Measurements from ENCODE around the gene CD68.

CD68 gene

DNA sequence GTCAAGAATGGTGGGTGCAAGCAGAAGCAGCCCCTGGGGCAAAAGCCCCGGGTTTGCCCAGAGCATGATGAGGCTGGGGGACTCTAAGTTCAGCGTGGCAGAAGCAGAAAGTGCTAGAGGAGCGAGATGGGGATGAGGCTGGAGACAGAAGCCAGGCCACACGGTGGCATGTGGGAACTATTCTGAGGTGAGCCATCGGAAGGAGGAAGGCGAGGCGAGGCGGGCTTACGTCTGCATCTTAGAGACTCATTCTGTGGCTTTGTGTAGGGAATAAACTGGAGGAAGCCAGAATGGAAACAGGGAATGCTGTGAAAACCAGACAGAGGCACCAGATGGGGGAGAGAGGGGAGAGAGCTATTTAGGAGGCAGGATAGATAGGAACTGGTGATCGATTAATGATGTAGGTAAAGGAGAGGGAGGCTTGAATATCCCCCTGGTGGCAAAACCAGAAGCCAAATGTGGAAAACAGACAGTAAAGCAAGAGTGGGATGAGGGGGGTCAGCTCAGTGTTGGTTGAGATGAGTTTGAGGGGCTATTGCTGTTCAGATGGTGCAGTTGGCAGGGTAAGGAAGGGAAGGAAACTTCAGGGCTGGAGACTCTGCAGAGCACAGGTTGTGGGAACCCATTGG lies 24.0 kb upstream of the CD68 start:
- no peak for DNase-seq (ENCODE audit: low read depth)

DNA sequence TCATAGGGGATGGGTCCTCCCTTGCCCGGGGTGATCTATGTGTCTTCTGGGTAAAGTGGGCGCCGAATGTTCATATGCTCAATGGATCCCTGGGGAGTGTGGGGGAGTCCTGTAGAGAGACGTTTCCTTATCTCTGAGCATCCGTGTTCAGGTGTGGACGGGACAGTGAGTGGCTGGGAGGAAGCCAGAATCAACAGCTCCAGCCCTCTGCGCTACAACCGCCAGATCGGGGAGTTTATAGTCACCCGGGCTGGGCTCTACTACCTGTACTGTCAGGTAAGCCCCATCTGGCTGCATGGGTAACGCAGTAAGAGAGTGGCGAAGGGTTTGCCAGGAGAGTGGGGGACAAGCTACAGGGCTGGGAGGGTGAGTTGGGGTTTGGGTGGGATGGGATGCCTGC lies 22.8 kb upstream of the CD68 start:
- DNase-seq (ENCODE audit: low read depth) = no peak
- TF ChIP-seq POLR2A (IDR thresholded peaks at IDR 0.05; ENCODE audit: extremely low read depth, insufficient read length) (no peak), MYC (IDR thresholded peaks at IDR 0.05; ENCODE audit: low read depth, low read length) (no peak)
- TF ChIP-seq, protein P1, sequence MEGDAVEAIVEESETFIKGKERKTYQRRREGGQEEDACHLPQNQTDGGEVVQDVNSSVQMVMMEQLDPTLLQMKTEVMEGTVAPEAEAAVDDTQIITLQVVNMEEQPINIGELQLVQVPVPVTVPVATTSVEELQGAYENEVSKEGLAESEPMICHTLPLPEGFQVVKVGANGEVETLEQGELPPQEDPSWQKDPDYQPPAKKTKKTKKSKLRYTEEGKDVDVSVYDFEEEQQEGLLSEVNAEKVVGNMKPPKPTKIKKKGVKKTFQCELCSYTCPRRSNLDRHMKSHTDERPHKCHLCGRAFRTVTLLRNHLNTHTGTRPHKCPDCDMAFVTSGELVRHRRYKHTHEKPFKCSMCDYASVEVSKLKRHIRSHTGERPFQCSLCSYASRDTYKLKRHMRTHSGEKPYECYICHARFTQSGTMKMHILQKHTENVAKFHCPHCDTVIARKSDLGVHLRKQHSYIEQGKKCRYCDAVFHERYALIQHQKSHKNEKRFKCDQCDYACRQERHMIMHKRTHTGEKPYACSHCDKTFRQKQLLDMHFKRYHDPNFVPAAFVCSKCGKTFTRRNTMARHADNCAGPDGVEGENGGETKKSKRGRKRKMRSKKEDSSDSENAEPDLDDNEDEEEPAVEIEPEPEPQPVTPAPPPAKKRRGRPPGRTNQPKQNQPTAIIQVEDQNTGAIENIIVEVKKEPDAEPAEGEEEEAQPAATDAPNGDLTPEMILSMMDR (IDR thresholded peaks at IDR 0.05; ENCODE audit: low read depth, low read length) = no peak
- TF ChIP-seq, protein P2, sequence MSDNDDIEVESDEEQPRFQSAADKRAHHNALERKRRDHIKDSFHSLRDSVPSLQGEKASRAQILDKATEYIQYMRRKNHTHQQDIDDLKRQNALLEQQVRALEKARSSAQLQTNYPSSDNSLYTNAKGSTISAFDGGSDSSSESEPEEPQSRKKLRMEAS (IDR thresholded peaks at IDR 0.05; ENCODE audit: low read depth, low read length) = no peak
- no peak overlapping the region for H3K4me3 ChIP-seq (ENCODE audit: low read depth, low read length)

More for the DNA sequence above, 24.0 kb upstream of the CD68 start:
- H3K4me3 ChIP-seq (ENCODE audit: low read depth, low read length) = no peak overlapping the region
- TF ChIP-seq, protein P1 (IDR thresholded peaks at IDR 0.05; ENCODE audit: low read depth, low read length) = no peak
- TF ChIP-seq MYC (IDR thresholded peaks at IDR 0.05; ENCODE audit: low read depth, low read length) (no peak), POLR2A (IDR thresholded peaks at IDR 0.05; ENCODE audit: extremely low read depth, insufficient read length) (no peak)
- TF ChIP-seq, protein P2 (IDR thresholded peaks at IDR 0.05; ENCODE audit: low read depth, low read length) = no peak

- DNase-seq (ENCODE audit: low read depth) = no peak
- H3K4me3 ChIP-seq (ENCODE audit: low read depth, low read length) = no peak overlapping the region
- TF ChIP-seq POLR2A (IDR thresholded peaks at IDR 0.05; ENCODE audit: extremely low read depth, insufficient read length) (no peak), MYC (IDR thresholded peaks at IDR 0.05; ENCODE audit: low read depth, low read length) (no peak)
- TF ChIP-seq, protein P1 (IDR thresholded peaks at IDR 0.05; ENCODE audit: low read depth, low read length) = no peak
- TF ChIP-seq, protein P2 (IDR thresholded peaks at IDR 0.05; ENCODE audit: low read depth, low read length) = no peak
These were observed 22.2 kb upstream of the CD68 start for GRCh38 chr17:7557147-7557764.

DNA sequence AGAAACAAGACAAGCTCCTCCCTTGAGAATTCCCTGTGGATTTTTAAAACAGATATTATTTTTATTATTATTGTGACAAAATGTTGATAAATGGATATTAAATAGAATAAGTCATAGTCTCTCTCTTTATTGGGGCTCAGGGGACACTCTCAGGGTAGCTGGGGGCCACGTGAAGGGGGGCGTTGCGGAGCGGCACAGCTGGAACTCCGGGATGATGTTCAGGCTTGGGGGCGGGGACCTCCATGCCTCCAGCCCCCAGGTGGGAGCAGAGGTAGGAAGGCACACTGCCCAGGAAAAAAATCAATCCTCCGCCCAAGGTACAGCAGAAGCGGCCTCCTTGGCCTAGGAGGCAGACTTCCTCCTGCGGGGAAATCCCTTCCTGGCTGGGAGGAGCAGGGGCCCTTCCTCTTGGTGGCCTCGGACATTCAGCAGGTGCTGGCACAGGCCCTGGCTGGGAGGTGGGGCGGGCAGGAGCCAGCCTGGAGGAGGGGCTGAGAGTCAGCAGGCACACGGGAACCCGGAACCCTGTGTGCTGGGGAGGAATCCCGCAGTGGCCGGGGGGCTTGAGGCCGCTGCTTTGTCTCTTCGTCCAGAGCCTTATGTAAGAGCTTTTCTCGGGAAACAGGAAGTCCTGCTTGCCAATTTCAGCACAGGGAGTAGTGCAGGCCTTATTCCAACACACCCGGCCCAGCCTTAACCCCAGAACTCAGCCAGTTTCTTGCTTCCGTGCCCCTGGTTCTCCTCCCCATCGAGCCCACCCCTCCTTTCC lies 21.5 kb upstream of the CD68 start:
- peak; percentile 91 for DNase-seq (ENCODE audit: low read depth)
- TF ChIP-seq, protein P1 (IDR thresholded peaks at IDR 0.05; ENCODE audit: low read depth, low read length) = no peak
- TF ChIP-seq MYC (IDR thresholded peaks at IDR 0.05; ENCODE audit: low read depth, low read length) (no peak), POLR2A (IDR thresholded peaks at IDR 0.05; ENCODE audit: extremely low read depth, insufficient read length) (peak; percentile 57)
- TF ChIP-seq, protein P2 (IDR thresholded peaks at IDR 0.05; ENCODE audit: low read depth, low read length) = no peak
- H3K4me3 ChIP-seq (ENCODE audit: low read depth, low read length) = peak overlapping the region; percentile 48

DNA sequence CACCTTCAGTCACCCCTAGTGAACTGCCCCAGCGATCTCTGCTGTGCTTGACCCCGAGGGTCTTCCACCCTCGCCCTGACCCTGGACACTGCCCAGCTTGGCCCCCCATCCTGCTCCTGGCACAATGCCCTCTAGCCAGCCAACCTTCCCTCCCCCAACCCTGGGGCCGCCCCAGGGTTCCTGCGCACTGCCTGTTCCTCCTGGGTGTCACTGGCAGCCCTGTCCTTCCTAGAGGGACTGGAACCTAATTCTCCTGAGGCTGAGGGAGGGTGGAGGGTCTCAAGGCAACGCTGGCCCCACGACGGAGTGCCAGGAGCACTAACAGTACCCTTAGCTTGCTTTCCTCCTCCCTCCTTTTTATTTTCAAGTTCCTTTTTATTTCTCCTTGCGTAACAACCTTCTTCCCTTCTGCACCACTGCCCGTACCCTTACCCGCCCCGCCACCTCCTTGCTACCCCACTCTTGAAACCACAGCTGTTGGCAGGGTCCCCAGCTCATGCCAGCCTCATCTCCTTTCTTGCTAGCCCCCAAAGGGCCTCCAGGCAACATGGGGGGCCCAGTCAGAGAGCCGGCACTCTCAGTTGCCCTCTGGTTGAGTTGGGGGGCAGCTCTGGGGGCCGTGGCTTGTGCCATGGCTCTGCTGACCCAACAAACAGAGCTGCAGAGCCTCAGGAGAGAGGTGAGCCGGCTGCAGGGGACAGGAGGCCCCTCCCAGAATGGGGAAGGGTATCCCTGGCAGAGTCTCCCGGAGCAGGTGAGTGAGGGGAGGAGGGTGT lies 20.7 kb upstream of the CD68 start, which contains the start of gene TNFSF13:
TSS of gene TNFSF13 (plus strand) at position 207 of the 776 bp plus-strand sequence. CDS start at position 497, 290 bp downstream.
- DNase-seq (ENCODE audit: low read depth) = peak; percentile 79
- peak within 1 kb of the TSS; percentile 48 for H3K4me3 ChIP-seq (ENCODE audit: low read depth, low read length)
- TF ChIP-seq, protein P2 (IDR thresholded peaks at IDR 0.05; ENCODE audit: low read depth, low read length) = no peak
- TF ChIP-seq, protein P1 (IDR thresholded peaks at IDR 0.05; ENCODE audit: low read depth, low read length) = no peak
- TF ChIP-seq MYC (IDR thresholded peaks at IDR 0.05; ENCODE audit: low read depth, low read length) (0 out of 2 replicates have a peak, but pooled peaks have one; percentile 20), POLR2A (IDR thresholded peaks at IDR 0.05; ENCODE audit: extremely low read depth, insufficient read length) (no peak)

Measured in NB4 (cell line).